HG03095 (cell line): ENCODE results near the gene RFNG.

Experiments
- ATAC-seq: cut with Tn5 transposase; IDR thresholded peaks from one replicate; pipeline ENCODE4 v1.9.1; 2021; ENCODE audit warnings: moderate library complexity; ENCODE audit not compliant: unreplicated experiment

RFNG gene

GRCh38 chr17:82078433-82078832, 26.8 kb upstream of the RFNG start:
- ATAC-seq: no peak

- ATAC-seq: no peak
Measured at GRCh38 chr17:82077617-82078358, 26.2 kb upstream of the RFNG start.

GRCh38 chr17:82076785-82077591, 25.4 kb upstream of the RFNG start:
- no peak for ATAC-seq

GRCh38 chr17:82076018-82076784, 24.6 kb upstream of the RFNG start:
- ATAC-seq: no peak

- no peak for ATAC-seq
Measured at GRCh38 chr17:82073446-82073845, 21.8 kb upstream of the RFNG start.

- ATAC-seq: no peak
Measured at GRCh38 chr17:82072827-82073226, 21.2 kb upstream of the RFNG start.

- ATAC-seq: no peak
Measured at GRCh38 chr17:82070611-82071010, 19.0 kb upstream of the RFNG start.

- peak; percentile 52 for ATAC-seq
Measured at GRCh38 chr17:82065638-82066303, 14.2 kb upstream of the RFNG start, which contains the start of gene DUS1L. Gene DUS1L, minus strand, starts transcription at chr17:82065804. Its CDS starts 745 bp downstream, at chr17:82065059.

- ATAC-seq: peak; percentile 15
Measured at GRCh38 chr17:82065193-82065637, 13.6 kb upstream of the RFNG start.

GRCh38 chr17:82064433-82065192, 13.0 kb upstream of the RFNG start:
- ATAC-seq: no peak

- no peak for ATAC-seq
Measured at GRCh38 chr17:82063424-82064415, 12.1 kb upstream of the RFNG start.

- ATAC-seq: no peak
Measured at GRCh38 chr17:82062984-82063368, 11.4 kb upstream of the RFNG start.

- no peak for ATAC-seq
Measured at GRCh38 chr17:82062076-82062983, 10.7 kb upstream of the RFNG start.

- no peak for ATAC-seq
Measured at GRCh38 chr17:82061047-82061925, 9.7 kb upstream of the RFNG start.

- ATAC-seq: no peak
Measured at GRCh38 chr17:82060614-82061013, 9.0 kb upstream of the RFNG start.

GRCh38 chr17:82060001-82060380, 8.4 kb upstream of the RFNG start:
- ATAC-seq: no peak
